Measurements from ENCODE around the gene EFNA4. TPM values are rescaled to one million over a fixed set of nuclear protein-coding genes. Genes with fewer than 3 reads are reported as not detected.

Gene EFNA4
- total and polyA plus RNA-seq, 9 of the 15 experiments (the other 6 are each of a cell fraction or from before 2014, with no cell fraction given), result 0.68 to 7.4 (median 6.1) TPM

DNA sequence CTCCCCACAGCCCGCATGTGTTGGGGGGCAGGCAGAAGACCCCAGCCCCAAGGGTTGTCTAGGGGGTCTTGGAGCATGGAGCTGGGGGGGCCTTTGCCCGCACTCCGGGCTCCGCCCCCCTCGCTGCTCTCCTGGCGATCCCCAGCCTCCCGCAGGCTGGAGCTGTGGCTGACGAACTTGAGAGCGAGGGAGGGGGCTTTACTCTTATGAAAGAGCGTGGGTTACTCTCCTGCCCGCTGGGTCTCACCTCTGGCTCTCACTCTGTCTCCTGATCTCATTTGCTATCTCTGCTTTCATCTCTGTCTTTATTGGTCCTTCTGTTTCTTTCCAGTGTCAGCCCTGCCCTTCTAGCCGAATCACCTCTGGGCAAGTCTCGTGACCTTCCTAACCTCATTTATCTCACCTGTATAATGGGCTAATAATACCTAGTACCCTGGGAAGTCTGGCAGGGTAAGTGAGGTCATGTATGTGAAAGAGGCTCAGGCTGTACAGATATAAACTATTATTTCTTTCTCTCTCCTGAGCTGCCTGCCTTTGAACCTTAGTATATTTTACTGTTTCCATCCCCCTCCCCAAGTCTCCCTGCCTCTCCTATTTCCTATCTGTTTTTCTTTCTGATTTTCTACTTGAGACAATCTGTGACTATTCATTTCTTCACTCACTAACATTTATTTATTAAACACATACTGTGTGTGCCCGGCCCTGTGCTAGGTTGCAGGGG lies 731 bp downstream of the EFNA4 start (continued):
- TF ChIP-seq ESRRA (IDR thresholded peaks at IDR 0.05; ENCODE audit: borderline replicate concordance, low read depth), result peak; percentile 100
- TF ChIP-seq HDAC1 (IDR thresholded peaks at IDR 0.05), result peak; percentile 58 to 83; a peak in 3 of 4 replicates
- no peak for TF ChIP-seq ZKSCAN8 (CRISPR knock-in tag; IDR thresholded peaks at IDR 0.05)
- no peak for TF ChIP-seq XRCC3 (IDR thresholded peaks at IDR 0.05)
- TF ChIP-seq, protein P1, sequence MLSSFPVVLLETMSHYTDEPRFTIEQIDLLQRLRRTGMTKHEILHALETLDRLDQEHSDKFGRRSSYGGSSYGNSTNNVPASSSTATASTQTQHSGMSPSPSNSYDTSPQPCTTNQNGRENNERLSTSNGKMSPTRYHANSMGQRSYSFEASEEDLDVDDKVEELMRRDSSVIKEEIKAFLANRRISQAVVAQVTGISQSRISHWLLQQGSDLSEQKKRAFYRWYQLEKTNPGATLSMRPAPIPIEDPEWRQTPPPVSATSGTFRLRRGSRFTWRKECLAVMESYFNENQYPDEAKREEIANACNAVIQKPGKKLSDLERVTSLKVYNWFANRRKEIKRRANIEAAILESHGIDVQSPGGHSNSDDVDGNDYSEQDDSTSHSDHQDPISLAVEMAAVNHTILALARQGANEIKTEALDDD (IDR thresholded peaks at IDR 0.05), result no peak
- no peak for TF ChIP-seq NRF1 (conservative IDR thresholded peaks at IDR 0.05 in 1 of 2, IDR thresholded peaks at IDR 0.05 in 1 of 2)
- TF ChIP-seq NR0B1 (IDR thresholded peaks at IDR 0.05; ENCODE audit: partially characterized antibody), result no peak
- TF ChIP-seq E2F3 (CRISPR knock-in tag; IDR thresholded peaks at IDR 0.05), result no peak
- 0 out of 2 replicates have a peak, but pooled peaks have one; percentile 25 for TF ChIP-seq ZEB2 (IDR thresholded peaks at IDR 0.05)
- no peak for TF ChIP-seq JUND (IDR thresholded peaks at IDR 0.05; ENCODE audit: borderline replicate concordance, low read depth, low read length)
- no peak for TF ChIP-seq JUND (tag; IDR thresholded peaks at IDR 0.05; ENCODE audit: borderline replicate concordance, low read depth, low read length)
- TF ChIP-seq PML (IDR thresholded peaks at IDR 0.05; ENCODE audit: low read length), result no peak
- TF ChIP-seq BCL6 (CRISPR knock-in tag; IDR thresholded peaks at IDR 0.05), result no peak
- TF ChIP-seq E2F8 (IDR thresholded peaks at IDR 0.05; ENCODE audit: low read depth, partially characterized antibody), result no peak
- TF ChIP-seq ZBTB17 (CRISPR knock-in tag; IDR thresholded peaks at IDR 0.05), result no peak
- no peak for TF ChIP-seq ZNF407 (IDR thresholded peaks at IDR 0.05; ENCODE audit: low read depth)

Measured in K562 (cell line).